ENCODE data around the gene CHSY3.

CHSY3 gene

GRCh38 chr5:129909225-129909624, 5.0 kb downstream of the CHSY3 start:
- no peaks in the 10 kb centered on the region for H3K9me3 ChIP-seq (ENCODE audit: control insufficient read depth, low read depth, low read length)
- H3K27me3 ChIP-seq (ENCODE audit: control insufficient read depth, insufficient read depth, low read length): peaks cover 36% of the 10 kb centered on the region
- H3K4me3 ChIP-seq (ENCODE audit: low read length): no peak overlapping the region
- H3K4me1 ChIP-seq (ENCODE audit: control insufficient read depth, low read depth, low read length): no peaks in the 10 kb centered on the region
- no peak overlapping the region for H3K9ac ChIP-seq (ENCODE audit: low read length)
- no peaks in the 10 kb centered on the region for H3K36me3 ChIP-seq (ENCODE audit: control insufficient read depth, low read depth, low read length)
- no peak overlapping the region for H3K27ac ChIP-seq (ENCODE audit: low read length)

- Histone ChIP-seq H3K4me3 (ENCODE audit: low read length) (no peak overlapping the region), H3K27me3 (ENCODE audit: control insufficient read depth, insufficient read depth, low read length) (peaks cover 5% of the 10 kb centered on the region), H3K9me3 (ENCODE audit: control insufficient read depth, low read depth, low read length) (no peaks in the 10 kb centered on the region), H3K36me3 (ENCODE audit: control insufficient read depth, low read depth, low read length) (no peaks in the 10 kb centered on the region), H3K9ac (ENCODE audit: low read length) (no peak overlapping the region), H3K4me1 (ENCODE audit: control insufficient read depth, low read depth, low read length) (peaks cover 5% of the 10 kb centered on the region), H3K27ac (ENCODE audit: low read length) (no peak overlapping the region)
These were observed 8.5 kb downstream of the CHSY3 start for GRCh38 chr5:129912601-129913255.

GRCh38 chr5:129915415-129915814, 11.2 kb downstream of the CHSY3 start:
- Histone ChIP-seq H3K9ac (ENCODE audit: low read length) (no peak overlapping the region), H3K27ac (ENCODE audit: low read length) (no peak overlapping the region), H3K9me3 (ENCODE audit: control insufficient read depth, low read depth, low read length) (no peaks in the 10 kb centered on the region), H3K4me3 (ENCODE audit: low read length) (no peak overlapping the region), H3K36me3 (ENCODE audit: control insufficient read depth, low read depth, low read length) (no peaks in the 10 kb centered on the region), H3K27me3 (ENCODE audit: control insufficient read depth, insufficient read depth, low read length) (no peaks in the 10 kb centered on the region), H3K4me1 (ENCODE audit: control insufficient read depth, low read depth, low read length) (peaks cover 5% of the 10 kb centered on the region)

- Histone ChIP-seq H3K4me3 (ENCODE audit: low read length) (no peak overlapping the region), H3K36me3 (ENCODE audit: control insufficient read depth, low read depth, low read length) (no peaks in the 10 kb centered on the region), H3K9me3 (ENCODE audit: control insufficient read depth, low read depth, low read length) (no peaks in the 10 kb centered on the region), H3K4me1 (ENCODE audit: control insufficient read depth, low read depth, low read length) (peaks cover 5% of the 10 kb centered on the region), H3K27me3 (ENCODE audit: control insufficient read depth, insufficient read depth, low read length) (no peaks in the 10 kb centered on the region), H3K27ac (ENCODE audit: low read length) (no peak overlapping the region), H3K9ac (ENCODE audit: low read length) (no peak overlapping the region)
These were observed 13.0 kb downstream of the CHSY3 start for GRCh38 chr5:129917224-129917623.

GRCh38 chr5:129921204-129921603, 16.9 kb downstream of the CHSY3 start:
- Histone ChIP-seq H3K4me1 (ENCODE audit: control insufficient read depth, low read depth, low read length) (peaks cover under 1% of the 10 kb centered on the region), H3K9ac (ENCODE audit: low read length) (no peak overlapping the region), H3K36me3 (ENCODE audit: control insufficient read depth, low read depth, low read length) (no peaks in the 10 kb centered on the region), H3K4me3 (ENCODE audit: low read length) (no peak overlapping the region), H3K9me3 (ENCODE audit: control insufficient read depth, low read depth, low read length) (no peaks in the 10 kb centered on the region), H3K27me3 (ENCODE audit: control insufficient read depth, insufficient read depth, low read length) (no peaks in the 10 kb centered on the region), H3K27ac (ENCODE audit: low read length) (no peak overlapping the region)

GRCh38 chr5:129930221-129930620, 26.0 kb downstream of the CHSY3 start:
- Histone ChIP-seq H3K27me3 (ENCODE audit: control insufficient read depth, insufficient read depth, low read length) (no peaks in the 10 kb centered on the region), H3K4me1 (ENCODE audit: control insufficient read depth, low read depth, low read length) (no peaks in the 10 kb centered on the region), H3K4me3 (ENCODE audit: low read length) (no peak overlapping the region), H3K9me3 (ENCODE audit: control insufficient read depth, low read depth, low read length) (no peaks in the 10 kb centered on the region), H3K27ac (ENCODE audit: low read length) (no peak overlapping the region), H3K36me3 (ENCODE audit: control insufficient read depth, low read depth, low read length) (no peaks in the 10 kb centered on the region), H3K9ac (ENCODE audit: low read length) (no peak overlapping the region)

GRCh38 chr5:129935626-129936025, 31.4 kb downstream of the CHSY3 start:
- no peak overlapping the region for H3K9ac ChIP-seq (ENCODE audit: low read length)

GRCh38 chr5:129938077-129938476, 33.8 kb downstream of the CHSY3 start:
- Histone ChIP-seq H3K4me3 (ENCODE audit: low read length) (no peak overlapping the region), H3K4me1 (ENCODE audit: control insufficient read depth, low read depth, low read length) (no peaks in the 10 kb centered on the region), H3K9me3 (ENCODE audit: control insufficient read depth, low read depth, low read length) (peaks cover 3% of the 10 kb centered on the region), H3K36me3 (ENCODE audit: control insufficient read depth, low read depth, low read length) (no peaks in the 10 kb centered on the region), H3K9ac (ENCODE audit: low read length) (no peak overlapping the region), H3K27me3 (ENCODE audit: control insufficient read depth, insufficient read depth, low read length) (no peaks in the 10 kb centered on the region), H3K27ac (ENCODE audit: low read length) (no peak overlapping the region)

More at GRCh38 chr5:129935626-129936025, 31.4 kb downstream of the CHSY3 start:
- peaks cover 3% of the 10 kb centered on the region for H3K9me3 ChIP-seq (ENCODE audit: control insufficient read depth, low read depth, low read length)
- no peak overlapping the region for H3K4me3 ChIP-seq (ENCODE audit: low read length)
- no peaks in the 10 kb centered on the region for H3K4me1 ChIP-seq (ENCODE audit: control insufficient read depth, low read depth, low read length)
- H3K27me3 ChIP-seq (ENCODE audit: control insufficient read depth, insufficient read depth, low read length): no peaks in the 10 kb centered on the region
- no peak overlapping the region for H3K27ac ChIP-seq (ENCODE audit: low read length)
- no peaks in the 10 kb centered on the region for H3K36me3 ChIP-seq (ENCODE audit: control insufficient read depth, low read depth, low read length)

GRCh38 chr5:129943936-129944335, 39.7 kb downstream of the CHSY3 start:
- Histone ChIP-seq H3K9ac (ENCODE audit: low read length) (no peak overlapping the region), H3K9me3 (ENCODE audit: control insufficient read depth, low read depth, low read length) (no peaks in the 10 kb centered on the region), H3K4me1 (ENCODE audit: control insufficient read depth, low read depth, low read length) (no peaks in the 10 kb centered on the region), H3K4me3 (ENCODE audit: low read length) (no peak overlapping the region), H3K27me3 (ENCODE audit: control insufficient read depth, insufficient read depth, low read length) (no peaks in the 10 kb centered on the region), H3K36me3 (ENCODE audit: control insufficient read depth, low read depth, low read length) (no peaks in the 10 kb centered on the region), H3K27ac (ENCODE audit: low read length) (no peak overlapping the region)

- H3K27ac ChIP-seq (ENCODE audit: low read length): no peak overlapping the region
- H3K4me1 ChIP-seq (ENCODE audit: control insufficient read depth, low read depth, low read length): no peaks in the 10 kb centered on the region
- no peaks in the 10 kb centered on the region for H3K9me3 ChIP-seq (ENCODE audit: control insufficient read depth, low read depth, low read length)
- H3K36me3 ChIP-seq (ENCODE audit: control insufficient read depth, low read depth, low read length): no peaks in the 10 kb centered on the region
- H3K4me3 ChIP-seq (ENCODE audit: low read length): no peak overlapping the region
- H3K27me3 ChIP-seq (ENCODE audit: control insufficient read depth, insufficient read depth, low read length): no peaks in the 10 kb centered on the region
- no peak overlapping the region for H3K9ac ChIP-seq (ENCODE audit: low read length)
These were observed 40.8 kb downstream of the CHSY3 start for GRCh38 chr5:129945028-129945427.

GRCh38 chr5:129945774-129946270, 41.6 kb downstream of the CHSY3 start:
- H3K36me3 ChIP-seq (ENCODE audit: control insufficient read depth, low read depth, low read length): no peaks in the 10 kb centered on the region
- no peaks in the 10 kb centered on the region for H3K9me3 ChIP-seq (ENCODE audit: control insufficient read depth, low read depth, low read length)
- no peak overlapping the region for H3K27ac ChIP-seq (ENCODE audit: low read length)
- H3K9ac ChIP-seq (ENCODE audit: low read length): no peak overlapping the region
- H3K27me3 ChIP-seq (ENCODE audit: control insufficient read depth, insufficient read depth, low read length): no peaks in the 10 kb centered on the region
- no peak overlapping the region for H3K4me3 ChIP-seq (ENCODE audit: low read length)
- H3K4me1 ChIP-seq (ENCODE audit: control insufficient read depth, low read depth, low read length): no peaks in the 10 kb centered on the region

- no peak overlapping the region for H3K9ac ChIP-seq (ENCODE audit: low read length)
- no peak overlapping the region for H3K4me3 ChIP-seq (ENCODE audit: low read length)
- no peak overlapping the region for H3K27ac ChIP-seq (ENCODE audit: low read length)
- H3K9me3 ChIP-seq (ENCODE audit: control insufficient read depth, low read depth, low read length): no peaks in the 10 kb centered on the region
- no peaks in the 10 kb centered on the region for H3K36me3 ChIP-seq (ENCODE audit: control insufficient read depth, low read depth, low read length)
- no peaks in the 10 kb centered on the region for H3K27me3 ChIP-seq (ENCODE audit: control insufficient read depth, insufficient read depth, low read length)
- no peaks in the 10 kb centered on the region for H3K4me1 ChIP-seq (ENCODE audit: control insufficient read depth, low read depth, low read length)
These were observed 46.8 kb downstream of the CHSY3 start for GRCh38 chr5:129951039-129951438.
